OCI-LY1 (cell line): ENCODE measurements around the gene NRIP1.

Source experiments
- CTCF ChIP-seq: fragments of 200-600 bp; sonication (generic), shearing (Covaris generic); IDR thresholded peaks from 2 replicates; pipeline ENCODE4 v1.5.1; 2017; ENCODE audit warnings: mild to moderate bottlenecking, antibody characterized with exemption, low read length, moderate library complexity, mixed read lengths
- EZH2 ChIP-seq: fragments of 200-600 bp; sonication (generic), shearing (Covaris generic); IDR thresholded peaks from 2 replicates; pipeline ENCODE4 v1.8.0; 2017; ENCODE audit warnings: borderline replicate concordance, mixed run types, mild to moderate bottlenecking, antibody characterized with exemption, low read length, moderate library complexity, mixed read lengths

DNA sequence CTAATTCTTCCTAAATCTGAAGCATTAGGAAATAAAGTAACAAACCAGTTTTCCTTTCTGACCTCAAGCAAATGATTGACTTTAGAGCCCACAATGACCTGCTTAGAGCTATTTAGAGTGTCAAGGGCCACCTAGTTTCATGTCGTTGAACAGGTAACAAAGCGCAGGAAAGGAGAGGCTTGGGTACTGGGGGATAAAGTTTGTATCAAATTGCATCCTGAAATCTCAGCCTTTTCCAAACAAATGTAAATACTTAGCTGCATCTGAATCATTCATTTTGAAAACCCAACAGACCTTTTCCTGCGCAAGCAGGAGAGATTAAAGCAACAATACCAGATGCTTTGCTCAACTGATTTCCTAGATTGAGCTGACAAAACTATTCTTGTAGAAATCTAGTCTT, 121.2 kb downstream of the NRIP1 start:
- no peak for TF ChIP-seq CTCF
- no peak for TF ChIP-seq EZH2
